Liver (tissue), 3 donors: ENCODE results near the gene CASZ1.

Experiments
- EGR1 ChIP-seq, 2 donors: IDR thresholded peaks; 2 replicates each; pipeline ENCODE4 v1.6.1; 2016 to 2018; ENCODE audit warnings: antibody characterized with exemption in 2 of 2, low read depth in 2 of 2
- YY1 ChIP-seq: IDR thresholded peaks from 2 replicates; pipeline ENCODE4 v1.6.1; 2016; ENCODE audit warnings: antibody characterized with exemption, mild to moderate bottlenecking
- TF ChIP-seq, protein P1 (sequence below): fragments of 150-350 bp; IDR thresholded peaks from 2 replicates; pipeline ENCODE4 v1.5.1; 2017; ENCODE audit warnings: improper control_type of control experiment, low read depth, low read length; ENCODE audit not compliant: missing input control
- donor health status: healthy.
- donor health status: healthy.

DNA sequence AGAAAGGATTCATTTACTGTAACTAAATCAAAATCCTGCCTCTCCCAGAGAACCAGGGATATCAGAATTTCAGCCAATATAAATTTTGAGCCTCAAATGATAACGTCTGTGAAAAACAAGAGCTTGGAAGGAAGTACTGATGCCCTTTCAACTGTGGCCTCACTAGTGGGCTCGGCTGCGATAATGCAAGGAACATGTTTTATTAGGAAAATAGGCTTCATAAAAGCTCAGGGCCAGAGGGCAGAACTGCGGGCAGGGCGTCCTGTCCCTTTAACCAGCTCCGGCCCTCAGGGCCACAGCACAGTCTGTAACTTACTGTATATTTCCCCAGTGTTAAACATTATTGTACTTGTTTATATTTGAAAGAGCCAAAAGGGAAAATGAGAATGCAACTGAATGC lies 199.7 kb downstream of the CASZ1 start:
- TF ChIP-seq, protein P1, sequence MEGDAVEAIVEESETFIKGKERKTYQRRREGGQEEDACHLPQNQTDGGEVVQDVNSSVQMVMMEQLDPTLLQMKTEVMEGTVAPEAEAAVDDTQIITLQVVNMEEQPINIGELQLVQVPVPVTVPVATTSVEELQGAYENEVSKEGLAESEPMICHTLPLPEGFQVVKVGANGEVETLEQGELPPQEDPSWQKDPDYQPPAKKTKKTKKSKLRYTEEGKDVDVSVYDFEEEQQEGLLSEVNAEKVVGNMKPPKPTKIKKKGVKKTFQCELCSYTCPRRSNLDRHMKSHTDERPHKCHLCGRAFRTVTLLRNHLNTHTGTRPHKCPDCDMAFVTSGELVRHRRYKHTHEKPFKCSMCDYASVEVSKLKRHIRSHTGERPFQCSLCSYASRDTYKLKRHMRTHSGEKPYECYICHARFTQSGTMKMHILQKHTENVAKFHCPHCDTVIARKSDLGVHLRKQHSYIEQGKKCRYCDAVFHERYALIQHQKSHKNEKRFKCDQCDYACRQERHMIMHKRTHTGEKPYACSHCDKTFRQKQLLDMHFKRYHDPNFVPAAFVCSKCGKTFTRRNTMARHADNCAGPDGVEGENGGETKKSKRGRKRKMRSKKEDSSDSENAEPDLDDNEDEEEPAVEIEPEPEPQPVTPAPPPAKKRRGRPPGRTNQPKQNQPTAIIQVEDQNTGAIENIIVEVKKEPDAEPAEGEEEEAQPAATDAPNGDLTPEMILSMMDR, result no peak
- no peak for TF ChIP-seq YY1
- TF ChIP-seq EGR1 (IDR thresholded peaks at IDR 0.05; ENCODE audit: low read depth in 2 of 2), result no peak
